GM18520 (cell line): Measurements from ENCODE around the gene MISP.

Experiments
- ATAC-seq: cut with Tn5 transposase; IDR thresholded peaks from one replicate; pipeline ENCODE4 v1.9.1; 2021; ENCODE audit not compliant: unreplicated experiment

MISP gene

DNA sequence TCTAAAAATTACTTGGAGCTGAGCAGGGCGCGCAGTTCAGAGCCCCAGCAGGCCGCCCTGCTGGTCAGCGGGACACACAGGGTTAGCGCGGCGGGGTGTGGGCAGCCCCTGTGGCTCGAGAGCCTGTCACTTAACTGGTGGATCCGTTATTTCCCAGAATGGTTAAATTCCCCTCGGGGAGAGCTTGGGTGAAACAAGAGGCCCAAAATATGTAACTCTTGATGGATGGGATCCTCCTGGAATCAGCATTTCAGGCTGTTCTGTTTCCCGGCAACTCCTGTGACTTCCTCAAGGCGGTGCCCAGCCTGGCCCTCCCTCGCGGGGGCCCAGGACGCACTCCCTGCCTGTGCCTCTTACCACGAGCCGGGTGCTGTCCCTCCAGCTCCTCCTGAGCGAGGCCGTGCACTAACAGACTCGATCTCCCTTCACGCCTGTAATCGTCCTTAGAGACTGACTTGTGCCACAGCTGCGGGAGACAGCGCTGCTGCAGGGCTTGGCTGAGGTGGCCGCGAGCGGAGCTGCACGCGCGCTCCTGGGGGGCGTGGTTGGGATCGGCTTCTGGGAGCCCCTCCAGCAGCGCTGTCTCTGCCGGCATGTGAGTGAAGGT, 56.0 kb downstream of the MISP start:
- no peak for ATAC-seq

DNA sequence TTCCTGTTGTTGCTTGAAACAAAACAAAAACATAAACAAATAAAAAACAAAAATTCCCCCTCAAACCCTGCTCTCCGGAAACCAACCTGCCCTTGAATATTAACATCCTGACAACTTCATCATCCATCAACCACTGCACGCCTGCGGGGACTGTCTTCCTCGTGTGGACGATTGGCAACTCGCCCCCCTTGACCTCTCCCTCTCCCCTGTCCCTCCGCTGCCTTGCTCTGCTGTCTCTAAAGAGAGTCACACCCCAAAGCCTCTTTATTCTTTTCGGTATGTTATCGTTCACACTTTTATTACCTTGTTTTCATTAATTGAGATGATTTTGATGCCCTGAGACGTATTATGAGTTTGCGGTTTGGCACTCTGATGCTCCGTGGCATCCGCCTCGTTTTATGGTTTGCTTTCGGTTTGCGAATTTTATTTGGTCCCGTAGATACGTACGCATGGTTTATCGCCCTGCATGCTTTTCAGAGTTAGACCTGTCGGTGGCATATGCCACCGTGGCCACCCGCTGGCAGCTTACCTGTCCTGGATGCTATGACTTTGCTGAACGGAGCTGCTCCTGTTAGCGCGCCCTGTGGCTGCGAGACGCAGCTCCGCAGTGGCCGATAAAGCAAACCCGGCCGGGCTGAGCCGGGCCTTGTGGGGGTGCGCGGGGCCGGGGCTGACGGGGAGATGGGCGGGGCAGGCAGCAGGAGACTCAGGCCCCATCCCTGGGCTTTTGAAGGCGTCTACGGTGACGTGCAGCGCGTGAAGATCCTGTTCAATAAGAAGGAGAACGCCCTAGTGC, 56.9 kb downstream of the MISP start:
- ATAC-seq = no peak

GRCh38 chr19:808423-808775, 57.5 kb downstream of the MISP start:
- ATAC-seq = no peak

GRCh38 chr19:810077-810855, 59.4 kb downstream of the MISP start:
- ATAC-seq = no peak

DNA sequence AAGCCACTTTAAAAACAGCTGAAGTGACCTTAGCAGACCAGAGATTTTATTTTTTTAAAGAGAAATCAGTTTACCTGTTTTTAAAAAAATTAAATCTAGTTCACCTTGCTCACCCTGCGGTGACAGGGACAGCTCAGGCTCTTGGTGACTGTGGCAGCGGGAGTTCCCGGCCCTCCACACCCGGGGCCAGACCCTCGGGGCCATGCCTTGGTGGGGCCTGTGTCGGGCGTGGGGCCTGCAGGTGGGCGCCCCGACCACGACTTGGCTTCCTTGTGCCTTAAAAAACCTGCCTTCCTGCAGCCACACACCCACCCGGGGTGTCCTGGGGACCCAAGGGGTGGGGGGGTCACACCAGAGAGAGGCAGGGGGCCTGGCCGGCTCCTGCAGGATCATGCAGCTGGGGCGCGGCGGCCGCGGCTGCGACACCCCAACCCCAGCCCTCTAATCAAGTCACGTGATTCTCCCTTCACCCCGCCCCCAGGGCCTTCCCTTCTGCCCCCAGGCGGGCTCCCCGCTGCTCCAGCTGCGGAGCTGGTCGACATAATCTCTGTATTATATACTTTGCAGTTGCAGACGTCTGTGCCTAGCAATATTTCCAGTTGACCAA, 60.1 kb downstream of the MISP start:
- no peak for ATAC-seq

- ATAC-seq = no peak
These were observed 60.7 kb downstream of the MISP start for GRCh38 chr19:811506-812048.

GRCh38 chr19:812049-812746, 61.3 kb downstream of the MISP start:
- ATAC-seq = no peak

DNA sequence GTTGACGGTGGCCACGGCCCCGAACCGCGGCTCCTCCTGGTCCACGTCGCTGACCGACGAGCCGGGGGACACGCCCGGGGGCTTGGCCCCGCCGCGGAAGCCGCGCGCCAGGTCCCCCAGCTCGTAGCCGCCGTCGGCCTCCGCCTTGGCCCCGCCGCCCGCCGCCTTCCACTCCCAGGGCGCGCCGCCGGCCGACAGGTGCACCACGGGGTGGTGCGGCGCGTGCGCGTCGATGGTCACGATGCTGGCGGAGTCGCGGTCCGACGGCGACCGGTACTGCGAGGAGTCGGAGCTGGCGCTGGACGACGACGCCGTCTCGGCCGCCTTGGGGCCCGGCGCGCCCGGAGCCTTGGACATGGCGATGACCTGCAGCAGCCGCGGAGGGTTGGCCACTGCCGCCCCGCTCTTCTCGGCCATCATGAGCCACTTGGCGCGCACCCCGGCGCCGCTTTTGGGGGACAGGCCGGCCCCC, 61.9 kb downstream of the MISP start:
- ATAC-seq = no peak

DNA sequence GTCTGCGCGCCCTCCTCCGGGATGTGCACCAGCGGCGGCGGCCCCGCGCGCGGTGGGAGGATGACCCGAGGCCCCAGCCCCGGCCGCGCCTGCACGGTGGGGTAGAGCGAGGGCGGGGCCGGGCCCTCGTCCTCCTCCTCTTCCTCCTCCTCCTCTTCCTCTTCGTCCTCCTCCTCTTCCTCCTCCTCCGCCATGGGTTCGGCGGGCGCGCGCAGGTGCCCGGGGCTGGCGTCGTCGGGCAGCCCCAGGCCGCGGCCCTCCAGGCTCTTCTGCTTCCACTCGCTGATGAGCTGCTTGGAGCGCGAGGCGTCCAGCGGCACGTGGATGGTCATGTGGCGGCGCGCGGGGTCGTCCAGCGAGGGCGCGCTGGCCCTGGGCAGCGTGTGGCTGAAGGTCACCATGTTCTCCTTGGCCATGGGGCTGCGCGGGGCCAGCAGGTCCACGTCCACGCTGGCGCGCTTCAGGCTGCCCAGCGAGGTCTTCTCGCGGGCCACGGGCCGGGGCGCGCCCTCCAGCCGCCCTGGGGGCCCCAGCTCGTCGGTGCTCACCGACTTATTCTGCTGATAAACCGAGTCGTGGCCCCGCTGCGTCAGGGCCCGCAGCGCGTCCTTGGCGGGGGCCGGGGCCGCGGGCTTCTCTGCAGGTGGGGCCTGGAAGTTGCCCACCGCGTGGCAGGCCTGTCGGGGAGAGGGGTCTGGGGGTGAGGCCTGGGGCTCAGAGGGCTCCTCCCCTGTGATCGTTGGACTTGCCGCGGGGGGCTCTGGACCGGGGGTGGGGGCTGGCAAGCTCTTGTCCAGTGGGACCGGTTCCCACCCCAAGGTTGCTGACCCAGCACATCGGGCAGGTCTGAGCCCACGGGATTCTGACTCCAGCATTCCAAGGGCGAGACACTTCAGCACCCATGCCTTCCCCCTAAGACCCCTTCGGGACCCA, 62.6 kb downstream of the MISP start:
- ATAC-seq = no peak
